Suppressor macrophage (primary cell): ENCODE results near the gene ENTPD3.

ENCODE experiments used
- DNase-seq, 4 experiments: peaks; one replicate each; pipeline ENCODE4 v3.0.0-alpha.2; 2020 to 2022

Gene ENTPD3

GRCh38 chr3:40404591-40405198, 17.7 kb downstream of the ENTPD3 start:
- no peak for DNase-seq

GRCh38 chr3:40407007-40407406, 20.0 kb downstream of the ENTPD3 start:
- no peak for DNase-seq

GRCh38 chr3:40407611-40408010, 20.6 kb downstream of the ENTPD3 start:
- no peak for DNase-seq

- DNase-seq, result no peak
Observed at GRCh38 chr3:40414270-40414669, 27.3 kb downstream of the ENTPD3 start.

GRCh38 chr3:40417845-40418543, 31.0 kb downstream of the ENTPD3 start:
- DNase-seq, result no peak

- DNase-seq, result no peak
Observed at GRCh38 chr3:40422861-40423260, 35.9 kb downstream of the ENTPD3 start.

GRCh38 chr3:40427045-40427669, 40.2 kb downstream of the ENTPD3 start:
- DNase-seq, result no peak

- DNase-seq, result no peak
Observed at GRCh38 chr3:40432793-40433192, 45.8 kb downstream of the ENTPD3 start.

GRCh38 chr3:40437889-40438288, 50.9 kb downstream of the ENTPD3 start:
- DNase-seq, result no peak

- no peak for DNase-seq
Observed at GRCh38 chr3:40445062-40445461, 58.1 kb downstream of the ENTPD3 start.

- DNase-seq, result no peak
Observed at GRCh38 chr3:40445880-40446279, 58.9 kb downstream of the ENTPD3 start.

- no peak for DNase-seq
Observed at GRCh38 chr3:40450438-40450837, 63.5 kb downstream of the ENTPD3 start.

- no peak for DNase-seq
Observed at GRCh38 chr3:40451551-40451950, 64.6 kb downstream of the ENTPD3 start.

GRCh38 chr3:40452057-40452456, 65.1 kb downstream of the ENTPD3 start:
- DNase-seq, result peak in 2 of 4 experiments; percentile 14 to 30

- peak in 1 of 4 experiments; percentile 58 for DNase-seq
Observed at GRCh38 chr3:40452562-40452875, 65.5 kb downstream of the ENTPD3 start.

GRCh38 chr3:40452876-40453730, 66.1 kb downstream of the ENTPD3 start:
- peak; percentile 97 to 99 (median 98) for DNase-seq

GRCh38 chr3:40453933-40454332, 66.9 kb downstream of the ENTPD3 start:
- no peak for DNase-seq

GRCh38 chr3:40455328-40455727, 68.3 kb downstream of the ENTPD3 start:
- no peak for DNase-seq

- DNase-seq, result no peak
Observed at GRCh38 chr3:40456279-40456939, 69.4 kb downstream of the ENTPD3 start.

GRCh38 chr3:40456940-40457823, 70.2 kb downstream of the ENTPD3 start, which contains the start of gene RPL14:
RPL14 (plus strand) TSS chr3:40457339; CDS start chr3:40457472, 133 bp downstream.
- peak; percentile 96 to 98 (median 98) for DNase-seq

- DNase-seq, result no peak
Observed at GRCh38 chr3:40458473-40458872, 71.5 kb downstream of the ENTPD3 start.
